HepG2 (cell line): ENCODE data around the gene RTBDN. TPM values are rescaled to one million over a fixed set of nuclear protein-coding genes. Genes with fewer than 3 reads are reported as not detected.

Source experiments
- CREB1 ChIP-seq, 2 experiments: fragments of 450-650 bp in 1 of 2; IDR thresholded peaks; 2 replicates each; pipeline ENCODE4 v1.6.1; 2016 to 2017; ENCODE audit warnings: control low read depth in 1 of 2, mild to moderate bottlenecking in 1 of 2, missing compliant biosample characterization in 1 of 2, missing genetic modification characterization in 1 of 2
- ERF ChIP-seq: IDR thresholded peaks from 2 replicates; pipeline ENCODE4 v1.6.1; 2018; ENCODE audit warnings: missing biosample characterization, missing genetic modification reagents
- FIP1L1 ChIP-seq: fragments of 200-400 bp; formaldehyde crosslinking; IDR thresholded peaks from 2 replicates; pipeline ENCODE4 v1.6.1; 2018; ENCODE audit warnings: low read depth, mild to moderate bottlenecking, low read length, moderate library complexity, borderline replicate concordance; ENCODE audit not compliant: insufficient read depth
- MED13 ChIP-seq: sonication (generic); formaldehyde crosslinking; IDR thresholded peaks from 2 replicates; pipeline ENCODE4 v1.5.0; 2020; ENCODE audit warnings: missing genetic modification reagents
- MED8 ChIP-seq: sonication (generic); formaldehyde crosslinking; IDR thresholded peaks from 2 replicates; pipeline ENCODE4 v1.8.1; 2023; ENCODE audit warnings: mild to moderate bottlenecking, missing genetic modification reagents; ENCODE audit not compliant: insufficient replicate concordance
- MEIS1 ChIP-seq: sonication (generic); formaldehyde crosslinking; IDR thresholded peaks from 2 replicates; pipeline ENCODE4 v1.9.0; 2021; ENCODE audit warnings: mild to moderate bottlenecking, missing genetic modification reagents, moderate library complexity, borderline replicate concordance
- NCOA5 ChIP-seq: sonication (generic); formaldehyde crosslinking; IDR thresholded peaks from 2 replicates; pipeline ENCODE4 v1.4.0; 2020; ENCODE audit warnings: missing genetic modification reagents
- NR2F2 ChIP-seq: IDR thresholded peaks from 2 replicates; pipeline ENCODE4 v1.6.1; 2012; ENCODE audit warnings: low read depth, inconsistent platforms, borderline replicate concordance
- RFXAP ChIP-seq: sonication (generic); formaldehyde crosslinking; IDR thresholded peaks from 2 replicates; pipeline ENCODE4 v1.4.0; 2020; ENCODE audit warnings: missing genetic modification reagents, borderline replicate concordance
- SETDB1 ChIP-seq: sonication (generic); formaldehyde crosslinking; IDR thresholded peaks from 2 replicates; pipeline ENCODE4 v1.5.1; 2020; ENCODE audit warnings: missing genetic modification reagents, mild to moderate bottlenecking, borderline replicate concordance
- SYNCRIP ChIP-seq: fragments of 200-400 bp; formaldehyde crosslinking; IDR thresholded peaks from 2 replicates; pipeline ENCODE4 v1.6.1; 2018; ENCODE audit warnings: mild to moderate bottlenecking, low read depth, low read length; ENCODE audit not compliant: insufficient read depth
- TOPORS ChIP-seq: sonication (generic); formaldehyde crosslinking; IDR thresholded peaks from 2 replicates; pipeline ENCODE4 v1.8.0; 2023; ENCODE audit warnings: mild to moderate bottlenecking, missing genetic modification reagents
- ZNF326 ChIP-seq: sonication (generic); formaldehyde crosslinking; IDR thresholded peaks from 2 replicates; pipeline ENCODE4 v1.4.0; 2020; ENCODE audit warnings: missing genetic modification reagents, borderline replicate concordance
- ZNF496 ChIP-seq: sonication (generic); formaldehyde crosslinking; IDR thresholded peaks from 2 replicates; pipeline ENCODE4 v1.8.1; 2023; ENCODE audit warnings: mild to moderate bottlenecking, moderate library complexity, missing genetic modification reagents; ENCODE audit not compliant: insufficient replicate concordance
- ZNF674 ChIP-seq: sonication (generic); formaldehyde crosslinking; IDR thresholded peaks from 2 replicates; pipeline ENCODE4 v1.5.0; 2020; ENCODE audit warnings: low read depth, mild to moderate bottlenecking, missing genetic modification reagents
- ZNF768 ChIP-seq: sonication (generic); formaldehyde crosslinking; IDR thresholded peaks from 2 replicates; pipeline ENCODE4 v1.4.0; 2020; ENCODE audit warnings: missing genetic modification reagents
- ZSCAN29 ChIP-seq: sonication (generic); formaldehyde crosslinking; conservative IDR thresholded peaks from 2 replicates; pipeline ENCODE4 v1.4.0; 2020; ENCODE audit warnings: mild to moderate bottlenecking, missing genetic modification reagents
- polyA plus RNA-seq, 8 experiments: library from polyadenylated mRNA; depleted of rRNA in 3 of 8; stranded (reverse) in 7 of 8; unstranded in 1 of 8; fragments of >200 nt; fragmentation: Illumina TruSeq in 4 of 8; extraction: Trizol in 4 of 8; gene quantifications; 2 replicates each; pipeline versions ENCODE4 v1.2.1 to v1.2.3, GENCODE V29; 2011 to 2016; ENCODE audit warnings: low read depth in 4 of 8, missing spikeins in 1 of 8, mixed read lengths in 1 of 8; ENCODE audit not compliant: insufficient read depth in 1 of 8
- total RNA-seq, 5 experiments: library from RNA; depleted of rRNA; stranded (reverse); fragments of >200 nt; fragmentation: Illumina TruSeq; extraction: Trizol; gene quantifications; 2 replicates each; pipeline ENCODE4 v1.2.3, GENCODE V29; 2016; ENCODE audit warnings: low read depth in 1 of 5
- TF ChIP-seq, protein P1 (sequence below): sonication (generic); formaldehyde crosslinking; IDR thresholded peaks from 2 replicates; pipeline ENCODE4 v1.5.1; 2020; ENCODE audit warnings: missing genetic modification reagents, mild to moderate bottlenecking, borderline replicate concordance
- TF ChIP-seq, protein P2 (sequence below): sonication (generic); formaldehyde crosslinking; IDR thresholded peaks from 2 replicates; pipeline ENCODE4 v1.5.0; 2020; ENCODE audit warnings: mild to moderate bottlenecking, missing genetic modification reagents
- TF ChIP-seq, protein P3 (sequence below): sonication (generic); formaldehyde crosslinking; IDR thresholded peaks from 2 replicates; pipeline ENCODE4 v1.5.0; 2020; ENCODE audit warnings: missing genetic modification reagents
- TF ChIP-seq, protein P4 (sequence below): sonication (generic); formaldehyde crosslinking; IDR thresholded peaks from 2 replicates; pipeline ENCODE4 v1.5.0; 2020; ENCODE audit warnings: missing genetic modification reagents
- TF ChIP-seq, protein P5 (sequence below): sonication (generic); formaldehyde crosslinking; IDR thresholded peaks from 2 replicates; pipeline ENCODE4 v1.4.0; 2020; ENCODE audit warnings: mild to moderate bottlenecking, missing genetic modification reagents

RTBDN gene
- total and polyA plus RNA-seq, 2 of the 13 experiments (the other 11 are each of a cell fraction or from before 2014, with no cell fraction given) = 0.27 to 0.48 TPM

DNA sequence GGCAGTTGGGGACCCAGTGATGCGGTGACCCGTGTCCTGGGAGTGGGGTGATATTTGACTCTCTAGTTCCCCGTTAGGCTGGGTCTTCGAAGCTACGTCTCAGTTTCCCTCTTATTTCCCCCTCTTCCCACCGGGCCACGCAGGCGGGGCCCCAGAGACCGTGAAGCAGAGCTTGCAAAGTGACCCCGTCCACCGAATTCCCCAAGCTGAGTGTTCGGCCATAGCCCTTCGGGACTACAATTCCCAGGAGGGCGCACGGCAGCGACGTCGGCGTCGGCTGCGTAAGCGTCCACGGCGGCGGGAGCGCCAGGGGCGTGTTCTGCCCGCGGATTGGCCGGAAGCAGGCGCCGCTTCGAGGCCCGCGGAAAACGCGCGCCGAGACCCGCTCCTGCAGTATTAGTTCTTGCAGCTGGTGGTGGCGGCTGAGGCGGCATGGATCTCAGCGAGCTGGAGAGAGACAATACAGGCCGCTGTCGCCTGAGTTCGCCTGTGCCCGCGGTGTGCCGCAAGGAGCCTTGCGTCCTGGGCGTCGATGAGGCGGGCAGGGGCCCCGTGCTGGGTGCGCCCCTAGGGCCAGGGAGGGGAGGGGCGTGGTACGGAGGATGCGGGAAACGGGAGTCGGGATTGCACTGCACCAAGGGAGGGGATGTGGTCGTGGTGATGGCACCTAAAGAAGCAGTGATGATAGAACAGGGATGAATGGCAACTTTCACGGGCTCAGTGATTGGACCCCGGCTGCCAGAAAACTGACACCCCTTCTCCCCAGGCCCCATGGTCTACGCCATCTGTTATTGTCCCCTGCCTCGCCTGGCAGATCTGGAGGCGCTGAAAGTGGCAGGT is 27.9 kb downstream of the RTBDN start, which contains the start of gene RNASEH2A (continued):
- TF ChIP-seq, protein P1, sequence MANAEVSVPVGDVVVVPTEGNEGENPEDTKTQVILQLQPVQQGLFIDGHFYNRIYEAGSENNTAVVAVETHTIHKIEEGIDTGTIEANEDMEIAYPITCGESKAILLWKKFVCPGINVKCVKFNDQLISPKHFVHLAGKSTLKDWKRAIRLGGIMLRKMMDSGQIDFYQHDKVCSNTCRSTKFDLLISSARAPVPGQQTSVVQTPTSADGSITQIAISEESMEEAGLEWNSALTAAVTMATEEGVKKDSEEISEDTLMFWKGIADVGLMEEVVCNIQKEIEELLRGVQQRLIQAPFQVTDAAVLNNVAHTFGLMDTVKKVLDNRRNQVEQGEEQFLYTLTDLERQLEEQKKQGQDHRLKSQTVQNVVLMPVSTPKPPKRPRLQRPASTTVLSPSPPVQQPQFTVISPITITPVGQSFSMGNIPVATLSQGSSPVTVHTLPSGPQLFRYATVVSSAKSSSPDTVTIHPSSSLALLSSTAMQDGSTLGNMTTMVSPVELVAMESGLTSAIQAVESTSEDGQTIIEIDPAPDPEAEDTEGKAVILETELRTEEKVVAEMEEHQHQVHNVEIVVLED (CRISPR knock-in tag) = peak; percentile 100
- TF ChIP-seq MED13 (no peak; the same call in 1 of the 2 replicates), CREB1 (IDR thresholded peaks at IDR 0.05) (peak; percentile 88), CREB1 (CRISPR knock-in tag; IDR thresholded peaks at IDR 0.05) (peak; percentile 91), MEIS1 (CRISPR knock-in tag) (0 out of 2 replicates have a peak, but pooled peaks have one; percentile 43), ZNF326 (CRISPR knock-in tag) (no peak), ZNF674 (CRISPR knock-in tag) (no peak), ZSCAN29 (CRISPR knock-in tag) (0 out of 2 replicates have a peak, but pooled peaks have one; percentile 65), SETDB1 (CRISPR knock-in tag) (no peak), RFXAP (peak; percentile 70), SYNCRIP (no peak), FIP1L1 (no peak), NR2F2 (no peak; the same call in 1 of the 2 replicates), ERF (peak; percentile 90; the same call in 1 of the 2 replicates), ZNF768 (CRISPR knock-in tag) (peak; percentile 70; the same call in 1 of the 2 replicates), ZNF496 (no peak), NCOA5 (CRISPR knock-in tag) (no peak), MED8 (CRISPR knock-in tag) (peak; percentile 84), TOPORS (CRISPR knock-in tag) (peak; percentile 70)
- TF ChIP-seq, protein P2, sequence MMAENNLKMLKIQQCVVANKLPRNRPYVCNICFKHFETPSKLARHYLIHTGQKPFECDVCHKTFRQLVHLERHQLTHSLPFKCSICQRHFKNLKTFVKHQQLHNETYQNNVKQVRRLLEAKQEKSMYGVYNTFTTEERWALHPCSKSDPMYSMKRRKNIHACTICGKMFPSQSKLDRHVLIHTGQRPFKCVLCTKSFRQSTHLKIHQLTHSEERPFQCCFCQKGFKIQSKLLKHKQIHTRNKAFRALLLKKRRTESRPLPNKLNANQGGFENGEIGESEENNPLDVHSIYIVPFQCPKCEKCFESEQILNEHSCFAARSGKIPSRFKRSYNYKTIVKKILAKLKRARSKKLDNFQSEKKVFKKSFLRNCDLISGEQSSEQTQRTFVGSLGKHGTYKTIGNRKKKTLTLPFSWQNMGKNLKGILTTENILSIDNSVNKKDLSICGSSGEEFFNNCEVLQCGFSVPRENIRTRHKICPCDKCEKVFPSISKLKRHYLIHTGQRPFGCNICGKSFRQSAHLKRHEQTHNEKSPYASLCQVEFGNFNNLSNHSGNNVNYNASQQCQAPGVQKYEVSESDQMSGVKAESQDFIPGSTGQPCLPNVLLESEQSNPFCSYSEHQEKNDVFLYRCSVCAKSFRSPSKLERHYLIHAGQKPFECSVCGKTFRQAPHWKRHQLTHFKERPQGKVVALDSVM (CRISPR knock-in tag) = no peak
- TF ChIP-seq, protein P3, sequence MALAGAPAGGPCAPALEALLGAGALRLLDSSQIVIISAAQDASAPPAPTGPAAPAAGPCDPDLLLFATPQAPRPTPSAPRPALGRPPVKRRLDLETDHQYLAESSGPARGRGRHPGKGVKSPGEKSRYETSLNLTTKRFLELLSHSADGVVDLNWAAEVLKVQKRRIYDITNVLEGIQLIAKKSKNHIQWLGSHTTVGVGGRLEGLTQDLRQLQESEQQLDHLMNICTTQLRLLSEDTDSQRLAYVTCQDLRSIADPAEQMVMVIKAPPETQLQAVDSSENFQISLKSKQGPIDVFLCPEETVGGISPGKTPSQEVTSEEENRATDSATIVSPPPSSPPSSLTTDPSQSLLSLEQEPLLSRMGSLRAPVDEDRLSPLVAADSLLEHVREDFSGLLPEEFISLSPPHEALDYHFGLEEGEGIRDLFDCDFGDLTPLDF (CRISPR knock-in tag) = peak; percentile 98
- TF ChIP-seq, protein P4, sequence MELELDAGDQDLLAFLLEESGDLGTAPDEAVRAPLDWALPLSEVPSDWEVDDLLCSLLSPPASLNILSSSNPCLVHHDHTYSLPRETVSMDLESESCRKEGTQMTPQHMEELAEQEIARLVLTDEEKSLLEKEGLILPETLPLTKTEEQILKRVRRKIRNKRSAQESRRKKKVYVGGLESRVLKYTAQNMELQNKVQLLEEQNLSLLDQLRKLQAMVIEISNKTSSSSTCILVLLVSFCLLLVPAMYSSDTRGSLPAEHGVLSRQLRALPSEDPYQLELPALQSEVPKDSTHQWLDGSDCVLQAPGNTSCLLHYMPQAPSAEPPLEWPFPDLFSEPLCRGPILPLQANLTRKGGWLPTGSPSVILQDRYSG (CRISPR knock-in tag) = no peak
- TF ChIP-seq, protein P5, sequence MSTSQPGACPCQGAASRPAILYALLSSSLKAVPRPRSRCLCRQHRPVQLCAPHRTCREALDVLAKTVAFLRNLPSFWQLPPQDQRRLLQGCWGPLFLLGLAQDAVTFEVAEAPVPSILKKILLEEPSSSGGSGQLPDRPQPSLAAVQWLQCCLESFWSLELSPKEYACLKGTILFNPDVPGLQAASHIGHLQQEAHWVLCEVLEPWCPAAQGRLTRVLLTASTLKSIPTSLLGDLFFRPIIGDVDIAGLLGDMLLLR = peak; percentile 85
